COLO829 (cell line): ENCODE data around the gene HAND1.

Source experiments
- DNase-seq: peaks from one replicate; pipeline ENCODE4 v3.0.0; 2012; ENCODE audit warnings: low spot score

HAND1 gene

DNA sequence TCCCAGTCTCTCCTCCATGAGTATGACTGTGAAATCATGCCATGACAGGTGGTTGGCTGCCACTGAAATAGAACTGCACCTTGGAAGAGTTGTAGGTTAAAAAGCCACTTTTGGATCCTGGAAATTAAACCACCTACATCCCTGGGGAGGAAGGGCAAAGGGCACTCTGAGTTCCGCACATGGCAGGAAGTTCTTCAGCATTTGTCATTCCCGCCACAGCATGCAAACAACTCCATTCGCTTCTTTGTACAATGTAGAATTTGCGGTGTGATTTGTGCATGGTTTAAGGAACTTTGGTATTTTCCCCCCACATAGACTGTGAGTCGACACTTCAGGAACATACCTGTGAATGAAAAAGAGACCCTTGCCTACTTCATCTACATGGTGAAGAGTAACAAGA lies 22.4 kb downstream of the HAND1 start:
- DNase-seq = no peak

DNA sequence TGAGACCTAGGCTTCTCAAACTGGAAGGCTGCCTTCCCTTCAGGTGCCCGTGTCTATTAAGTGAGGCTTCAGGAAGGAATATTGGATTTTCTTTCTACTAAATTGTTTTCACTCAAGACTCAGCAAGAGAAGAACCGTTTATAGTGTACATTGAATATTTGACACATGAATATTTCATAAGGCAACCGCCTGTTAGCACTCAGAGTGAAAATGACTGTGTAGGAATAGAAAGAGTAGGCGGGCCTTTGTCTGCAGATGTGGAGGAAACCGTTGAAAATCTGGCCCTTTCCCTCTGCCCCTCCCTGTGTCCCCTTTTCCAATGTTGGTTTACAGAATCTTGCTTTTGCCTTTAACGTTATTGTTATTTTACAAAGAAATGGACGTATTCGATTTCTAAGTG lies 26.1 kb downstream of the HAND1 start:
- no peak for DNase-seq

DNA sequence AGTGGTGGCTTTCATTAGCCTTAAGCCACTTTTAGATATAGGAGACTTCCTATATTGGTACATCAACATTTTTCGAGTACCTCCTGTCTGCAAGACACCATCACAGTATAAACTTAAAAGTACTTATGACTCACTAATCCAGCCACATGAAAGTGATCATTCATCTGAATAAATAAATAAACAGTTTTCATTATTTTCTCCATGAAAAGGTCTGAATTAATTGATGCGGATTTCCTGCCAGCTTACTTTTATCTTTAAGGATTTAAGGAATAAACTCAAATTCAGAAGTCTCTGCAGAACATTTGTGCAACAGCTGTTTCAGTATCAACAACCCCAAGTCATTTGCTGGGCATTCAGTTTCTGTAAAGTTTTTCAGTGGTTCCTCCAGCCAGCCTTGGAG lies 28.2 kb downstream of the HAND1 start:
- no peak for DNase-seq

DNA sequence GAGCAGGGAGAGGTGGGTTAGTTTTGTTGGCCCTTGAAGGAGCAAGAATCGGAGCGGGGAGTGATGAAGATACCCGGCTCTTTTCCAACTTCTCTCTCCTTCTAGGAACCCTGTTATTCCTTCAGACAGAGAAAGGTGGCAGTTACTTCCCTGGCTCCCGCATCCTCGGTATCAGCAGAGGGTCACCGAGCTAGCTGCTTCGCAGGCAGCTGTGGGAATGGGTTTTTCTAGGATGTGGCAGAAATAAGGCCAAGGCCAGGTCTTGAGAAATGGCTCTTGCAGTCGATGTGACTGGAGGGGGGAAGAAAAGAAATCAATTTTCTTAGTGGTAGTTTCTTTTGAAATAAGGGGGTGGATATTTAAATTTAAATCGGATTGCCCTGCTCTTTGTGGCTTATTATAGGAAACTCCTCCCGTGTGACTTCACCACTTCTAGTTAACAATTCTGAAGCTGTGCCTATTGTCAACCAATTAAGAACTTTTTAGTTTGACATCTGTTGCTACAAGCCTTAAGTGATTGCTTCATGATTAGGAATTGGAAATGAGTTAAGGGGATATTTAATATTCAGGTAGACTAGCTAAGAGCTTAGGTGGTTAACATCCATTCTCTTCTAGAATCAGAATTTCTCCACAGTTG lies 30.8 kb downstream of the HAND1 start:
- no peak for DNase-seq

DNA sequence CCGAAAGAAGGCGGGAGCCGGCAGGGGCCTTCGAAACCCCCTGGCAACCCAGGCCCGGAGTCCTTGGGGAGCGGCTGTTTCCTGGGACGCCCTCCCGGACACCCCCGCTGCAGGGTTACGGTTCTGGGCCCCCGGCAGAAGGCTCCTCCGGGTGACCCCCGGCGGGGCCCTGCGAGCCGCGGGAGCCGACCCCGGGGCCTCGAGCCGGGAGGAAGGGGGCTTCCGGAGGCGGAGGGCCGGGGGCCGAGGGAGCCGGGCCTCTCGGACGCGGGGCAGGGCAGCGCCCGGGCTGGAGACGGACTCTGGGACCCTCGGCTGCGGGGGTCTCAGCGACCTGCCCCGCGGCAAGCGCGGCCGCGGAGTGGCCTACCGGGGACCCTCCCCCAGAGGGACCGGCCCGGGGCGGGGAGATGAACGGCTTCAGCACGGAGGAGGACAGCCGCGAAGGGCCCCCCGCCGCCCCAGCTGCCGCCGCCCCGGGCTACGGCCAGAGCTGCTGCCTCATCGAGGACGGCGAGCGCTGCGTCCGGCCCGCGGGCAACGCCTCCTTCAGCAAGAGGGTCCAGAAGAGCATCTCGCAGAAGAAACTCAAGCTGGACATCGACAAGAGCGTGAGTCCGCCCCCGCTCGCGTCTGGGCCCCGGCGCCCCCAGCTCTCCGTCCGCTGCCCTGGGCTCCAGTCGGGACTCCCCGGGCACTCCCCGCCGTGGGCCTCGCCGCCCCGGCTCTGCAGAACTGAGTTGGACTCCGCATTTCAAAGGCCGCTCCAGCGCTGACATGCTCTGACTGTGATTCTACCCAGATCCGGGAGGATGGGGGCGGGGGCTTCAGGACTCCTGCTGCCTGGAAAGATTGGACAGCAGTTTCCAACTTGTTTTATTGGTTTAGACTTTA lies 31.6 kb downstream of the HAND1 start:
- DNase-seq = no peak

DNA sequence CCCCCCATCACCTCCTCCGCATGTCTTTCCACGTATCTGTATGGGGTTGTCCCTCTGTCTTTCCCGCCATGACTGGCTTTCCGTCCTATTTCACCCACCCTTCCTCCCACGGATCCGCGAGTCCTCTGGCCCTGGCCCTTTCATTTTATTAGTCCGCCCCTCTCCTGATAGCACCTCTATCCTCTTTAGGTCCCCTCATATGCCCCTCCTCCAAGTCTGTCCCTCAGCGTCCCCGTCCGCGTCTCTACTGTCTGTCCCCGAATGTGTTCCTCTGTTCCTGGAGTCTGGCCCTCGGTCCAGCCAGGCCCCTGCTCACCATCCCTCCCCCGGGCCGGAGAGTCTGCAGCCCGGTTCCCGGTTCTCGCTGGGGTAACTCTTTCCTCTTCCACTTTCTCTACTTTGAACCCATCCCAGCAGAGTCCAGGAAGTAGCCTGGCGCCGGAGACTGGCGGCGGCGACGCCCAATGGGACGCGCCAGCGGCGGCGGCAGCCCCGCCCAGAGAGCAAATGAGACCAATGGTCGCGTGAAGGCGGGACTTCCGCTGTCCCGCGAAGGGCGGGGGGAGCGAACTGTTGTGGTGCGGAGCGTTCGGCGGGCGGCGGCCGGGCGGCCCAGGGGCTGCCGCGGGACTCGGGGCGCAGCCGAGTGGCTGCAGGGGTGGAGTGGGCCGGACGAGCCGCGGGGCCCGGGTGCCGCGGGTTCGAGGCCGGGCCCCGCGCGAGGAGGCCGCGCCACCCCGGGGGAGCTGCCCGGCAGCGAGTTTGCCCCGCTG lies 32.4 kb downstream of the HAND1 start, which contains the start of gene SAP30L:
SAP30L (plus strand) TSS at position 576 of the 773 bp plus-strand sequence. CDS start 608 bp downstream, outside the sequence.
- DNase-seq = peak; percentile 94

DNA sequence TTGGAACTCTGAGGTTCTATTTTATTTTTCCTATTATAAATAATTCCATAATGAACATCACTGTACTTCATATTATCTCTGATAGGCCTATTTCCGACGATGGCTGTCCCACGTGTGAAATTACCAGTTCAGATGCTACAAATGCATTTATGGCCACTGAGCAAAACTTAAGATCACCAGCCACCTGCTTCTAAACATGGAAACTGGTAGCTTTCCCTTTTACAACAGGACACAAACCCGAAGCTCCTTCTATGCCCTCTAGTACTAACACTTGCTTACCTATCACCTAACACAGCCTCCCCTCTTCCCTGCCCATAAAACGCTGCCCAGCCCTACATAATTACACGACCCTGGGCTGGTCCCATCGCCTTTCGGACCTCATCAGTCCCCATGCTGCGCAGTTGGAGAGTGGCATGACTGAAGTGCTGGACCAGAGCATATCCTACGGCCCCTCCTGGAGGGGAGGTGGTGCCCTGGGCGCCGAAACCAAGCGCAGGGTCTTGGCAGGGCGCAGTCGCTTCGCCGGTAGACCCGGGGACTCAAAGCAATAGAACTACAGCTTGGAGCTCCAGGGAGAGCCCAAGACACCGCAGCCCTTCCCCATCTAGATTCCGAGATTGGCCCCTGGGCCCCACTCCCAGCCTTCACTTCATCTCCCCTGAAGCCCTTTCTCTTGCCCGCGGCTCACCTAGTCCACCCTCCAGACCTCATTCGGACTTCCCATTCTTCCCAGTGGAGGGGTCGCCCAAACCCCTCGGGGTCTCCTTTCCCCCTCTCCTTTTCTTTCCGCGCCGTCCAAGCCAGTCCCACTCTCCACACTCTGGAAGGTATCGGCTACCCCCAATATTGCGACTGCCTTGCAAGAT lies 33.2 kb downstream of the HAND1 start:
- no peak for DNase-seq

DNA sequence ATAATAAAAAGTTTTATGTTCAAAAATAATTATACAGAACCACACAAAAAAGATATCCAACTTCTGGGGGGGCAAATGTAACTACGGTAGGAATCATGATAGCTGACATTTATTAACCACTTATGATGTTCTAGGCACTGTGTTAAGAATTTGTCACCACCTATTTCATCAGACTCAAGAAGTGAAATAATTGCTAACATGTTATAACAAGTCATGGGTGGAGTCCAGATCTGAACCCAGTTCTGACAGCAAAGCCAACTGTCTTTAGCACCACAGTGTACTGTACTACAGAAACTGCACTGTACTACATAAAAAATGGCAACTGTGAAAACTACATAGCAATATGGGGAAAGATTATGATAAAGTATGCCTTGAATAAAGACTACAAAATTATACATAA lies 35.2 kb downstream of the HAND1 start:
- DNase-seq = no peak

DNA sequence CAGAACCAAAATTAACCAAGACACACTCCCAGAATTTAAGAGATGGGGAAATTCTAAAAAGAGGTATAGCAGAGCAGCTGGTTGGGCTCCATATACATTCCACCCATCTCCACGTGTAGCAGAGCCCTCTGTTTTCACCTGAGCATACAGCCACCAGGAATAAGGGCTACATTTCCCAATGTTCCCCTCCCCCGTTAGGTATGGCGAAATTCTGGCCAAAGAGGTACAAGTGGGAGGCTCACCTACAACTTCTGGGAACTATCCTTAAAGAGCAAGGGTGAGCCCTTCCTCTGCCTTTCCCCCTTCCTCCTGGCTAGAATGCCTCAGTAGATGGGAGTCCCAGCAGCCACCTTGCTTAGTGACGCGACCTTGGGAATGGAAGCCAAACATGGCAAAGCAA lies 37.5 kb downstream of the HAND1 start:
- DNase-seq = no peak

DNA sequence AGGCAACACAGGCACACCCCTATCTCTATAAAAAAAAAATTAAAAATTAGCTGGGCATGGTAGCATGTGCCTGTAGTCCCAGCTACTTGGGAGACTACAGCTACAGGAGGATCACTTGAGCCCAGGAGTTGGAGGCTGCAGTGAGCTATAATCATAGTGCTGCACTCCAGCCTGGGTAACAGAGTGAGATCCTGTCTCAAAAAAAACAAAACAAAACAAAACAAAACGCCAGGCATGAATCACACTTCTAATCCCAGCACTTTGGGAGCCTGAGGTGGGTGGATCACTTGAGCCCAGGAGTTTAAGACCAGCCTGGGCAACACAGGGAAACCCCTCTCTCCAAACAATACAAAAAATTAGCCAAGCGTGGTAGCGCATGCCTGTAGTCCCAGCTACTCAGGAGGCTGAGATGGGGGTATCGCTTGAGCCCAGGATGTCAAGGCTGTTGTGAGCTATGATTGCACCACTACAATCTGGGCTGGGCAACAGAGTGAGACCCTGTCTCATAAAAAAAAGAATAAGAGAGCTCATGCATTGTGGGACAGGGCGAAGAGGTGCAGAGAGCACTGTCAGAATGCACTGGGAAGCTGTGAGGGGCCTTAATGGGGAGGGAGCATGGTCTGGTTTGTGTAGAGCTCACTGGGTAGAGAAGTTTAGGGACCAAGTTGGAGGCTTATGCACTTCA lies 40.6 kb downstream of the HAND1 start:
- DNase-seq = no peak

DNA sequence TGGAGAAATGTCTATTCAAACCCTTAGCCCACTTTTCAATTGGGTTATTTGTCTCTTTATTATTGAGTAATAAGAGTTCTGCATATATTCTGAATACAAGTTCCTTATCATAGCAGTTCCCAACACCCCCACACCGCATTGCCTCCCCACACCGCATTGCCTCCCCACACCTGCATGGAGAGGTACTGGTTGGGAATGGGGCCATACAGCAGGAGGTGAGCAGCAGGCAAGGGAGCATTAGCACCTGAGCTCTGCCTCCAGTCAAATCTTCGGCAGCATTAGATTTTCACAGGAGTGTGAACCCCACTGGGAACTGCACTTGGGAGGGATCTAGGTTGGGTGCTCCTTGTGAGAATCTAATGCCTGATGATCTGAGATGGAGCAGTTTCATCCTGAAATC lies 42.8 kb downstream of the HAND1 start:
- no peak for DNase-seq

DNA sequence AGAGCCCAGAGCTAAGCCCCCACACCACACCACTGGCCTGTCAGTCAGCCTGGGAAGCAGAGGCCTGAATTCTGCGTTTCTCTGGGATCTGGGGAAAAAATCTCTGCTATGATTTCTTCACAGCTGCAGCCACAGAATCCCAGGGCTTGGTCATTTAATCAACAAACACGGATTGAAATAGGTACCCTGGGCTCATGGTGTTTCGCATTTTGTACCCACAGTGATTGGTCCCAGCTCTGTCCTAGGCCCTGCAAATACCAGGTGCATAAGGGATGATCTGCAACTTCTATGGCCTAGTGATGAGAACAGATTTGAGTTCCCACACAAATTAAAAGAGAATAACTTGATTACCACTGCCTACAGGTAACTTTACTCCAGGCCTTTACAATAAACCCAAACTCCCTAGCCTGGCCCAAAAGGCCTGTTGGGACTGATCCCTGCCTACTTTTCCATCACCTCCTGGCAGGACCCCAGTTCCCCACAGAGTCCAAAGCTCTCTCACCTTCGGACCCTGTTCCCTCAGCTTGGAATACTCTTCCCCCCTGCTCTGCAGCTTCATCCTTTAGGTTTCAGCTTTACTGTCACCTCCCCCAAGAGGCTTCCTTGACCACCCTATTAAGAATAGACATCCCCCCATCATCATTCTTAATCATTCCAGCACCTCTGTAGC lies 46.9 kb downstream of the HAND1 start:
- DNase-seq = no peak

DNA sequence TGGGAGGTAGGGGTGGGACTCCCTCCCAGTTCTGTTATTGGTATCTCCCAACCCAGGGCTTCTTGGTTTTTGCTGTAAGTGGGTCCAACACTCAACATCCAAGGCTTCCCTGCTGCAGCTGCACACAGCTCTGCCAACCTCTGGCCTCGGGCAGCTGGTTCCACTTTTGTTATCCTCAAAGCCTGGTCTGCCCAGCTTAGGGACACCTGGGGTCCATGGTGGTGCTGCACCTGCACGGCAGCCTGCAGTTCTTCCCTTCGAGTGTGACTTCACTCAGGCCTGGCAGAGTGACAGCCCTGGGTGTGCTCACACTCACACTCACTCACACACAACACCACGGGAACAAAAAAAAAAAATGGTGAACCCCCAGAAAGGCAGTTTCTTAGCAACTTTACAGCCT lies 47.6 kb downstream of the HAND1 start:
- no peak for DNase-seq

DNA sequence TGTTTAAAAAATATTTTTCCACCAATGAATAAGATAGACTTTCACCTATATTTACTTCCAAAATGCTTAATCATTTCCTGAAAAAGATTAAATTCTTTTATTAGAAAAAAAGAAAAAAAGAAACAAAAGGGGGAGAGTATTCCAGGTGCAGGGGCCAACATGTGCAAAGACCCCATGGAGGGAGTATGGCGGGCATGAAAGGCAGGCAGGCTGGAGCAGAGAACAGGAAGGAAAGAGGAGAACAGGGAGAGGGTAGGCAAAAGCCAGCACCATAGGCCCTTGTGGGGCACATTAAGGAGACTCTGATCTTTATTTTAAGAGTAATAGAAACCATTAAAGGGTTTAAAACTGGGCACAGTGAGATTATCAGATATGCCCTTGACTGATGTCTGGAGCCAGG lies 48.7 kb downstream of the HAND1 start:
- no peak for DNase-seq

DNA sequence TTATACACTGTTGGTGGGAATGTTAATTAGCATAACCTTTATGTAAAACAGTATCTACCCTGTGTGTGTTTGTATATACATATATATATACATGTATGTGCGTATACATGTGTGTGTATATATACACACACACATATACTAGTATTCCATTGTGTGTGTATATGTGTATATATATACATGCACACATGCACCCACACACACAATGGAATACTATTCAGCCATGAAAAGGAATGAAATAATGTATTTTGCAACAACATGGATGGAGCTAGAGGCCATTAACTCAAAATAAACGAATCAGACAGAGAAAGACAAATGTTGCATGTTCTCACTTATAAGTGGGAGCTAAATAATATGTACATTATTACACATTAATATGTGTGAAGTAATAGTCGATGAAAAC lies 49.8 kb downstream of the HAND1 start:
- DNase-seq = no peak
